Measurements from ENCODE around the gene NDST1.

DNA sequence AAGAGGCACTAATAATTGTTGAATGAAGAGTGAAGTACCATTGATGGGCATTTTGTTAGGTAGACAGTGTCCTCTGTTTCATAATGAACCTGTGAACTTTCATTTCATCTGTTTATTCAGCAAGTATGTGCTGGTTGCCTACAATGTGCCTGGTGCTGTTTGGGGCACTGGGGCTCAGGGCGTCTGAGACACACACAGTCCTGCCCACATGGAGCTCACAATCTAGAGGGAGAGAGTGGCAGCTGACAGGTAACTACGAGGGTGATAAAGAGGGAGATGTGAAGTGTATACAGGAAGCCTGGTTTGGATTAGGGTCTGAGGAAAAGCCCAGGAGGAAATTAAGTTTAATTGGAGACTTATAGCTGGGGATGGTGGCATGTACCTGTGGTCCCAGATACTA, 28.5 kb upstream of the NDST1 start:
- no peak for TF ChIP-seq POLR2A (IDR thresholded peaks at IDR 0.05)
- TF ChIP-seq, protein P1, sequence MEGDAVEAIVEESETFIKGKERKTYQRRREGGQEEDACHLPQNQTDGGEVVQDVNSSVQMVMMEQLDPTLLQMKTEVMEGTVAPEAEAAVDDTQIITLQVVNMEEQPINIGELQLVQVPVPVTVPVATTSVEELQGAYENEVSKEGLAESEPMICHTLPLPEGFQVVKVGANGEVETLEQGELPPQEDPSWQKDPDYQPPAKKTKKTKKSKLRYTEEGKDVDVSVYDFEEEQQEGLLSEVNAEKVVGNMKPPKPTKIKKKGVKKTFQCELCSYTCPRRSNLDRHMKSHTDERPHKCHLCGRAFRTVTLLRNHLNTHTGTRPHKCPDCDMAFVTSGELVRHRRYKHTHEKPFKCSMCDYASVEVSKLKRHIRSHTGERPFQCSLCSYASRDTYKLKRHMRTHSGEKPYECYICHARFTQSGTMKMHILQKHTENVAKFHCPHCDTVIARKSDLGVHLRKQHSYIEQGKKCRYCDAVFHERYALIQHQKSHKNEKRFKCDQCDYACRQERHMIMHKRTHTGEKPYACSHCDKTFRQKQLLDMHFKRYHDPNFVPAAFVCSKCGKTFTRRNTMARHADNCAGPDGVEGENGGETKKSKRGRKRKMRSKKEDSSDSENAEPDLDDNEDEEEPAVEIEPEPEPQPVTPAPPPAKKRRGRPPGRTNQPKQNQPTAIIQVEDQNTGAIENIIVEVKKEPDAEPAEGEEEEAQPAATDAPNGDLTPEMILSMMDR (IDR thresholded peaks at IDR 0.05), result no peak
